Nephron progenitor cell (in vitro differentiated cells): Measurements from ENCODE around the gene PRRX2.
A peak's percentile ranks its signal among the peaks of the same experiment; 100 is the strongest.

Source experiments
- DNase-seq: peaks from one replicate; pipeline ENCODE4 v3.0.0; 2021
- H3K27ac Mint-ChIP-seq: 2 replicates; pipeline ENCODE4 v1.8.0; 2021; ENCODE audit warnings: mild to moderate bottlenecking, moderate library complexity, mixed read lengths
- H3K27me3 Mint-ChIP-seq: 2 replicates; pipeline ENCODE4 v1.8.0; 2021; ENCODE audit warnings: mild to moderate bottlenecking, low read depth, mixed read lengths; ENCODE audit not compliant: poor library complexity
- H3K36me3 Mint-ChIP-seq: 2 replicates; pipeline ENCODE4 v1.8.0; 2021; ENCODE audit warnings: low read depth, mixed read lengths
- H3K4me1 Mint-ChIP-seq: 2 replicates; pipeline ENCODE4 v1.8.0; 2021; ENCODE audit warnings: mixed read lengths
- H3K4me3 Mint-ChIP-seq: 2 replicates; pipeline ENCODE4 v1.8.0; 2021; ENCODE audit warnings: mild to moderate bottlenecking, moderate library complexity, mixed read lengths
- H3K9me3 Mint-ChIP-seq: 2 replicates; pipeline ENCODE4 v1.8.0; 2021; ENCODE audit warnings: mild to moderate bottlenecking, moderate library complexity, mixed read lengths
- CTCF ChIP-seq: fragments of 200-600 bp; sonication (generic); IDR thresholded peaks from 2 replicates; pipeline ENCODE4 v1.5.0; 2021; ENCODE audit warnings: antibody characterized with exemption

PRRX2 gene

GRCh38 chr9:129714511-129715061 lies 49.1 kb downstream of the PRRX2 start:
- peaks cover 4% of the 10 kb centered on the region for H3K36me3 Mint-ChIP-seq
- DNase-seq = no peak
- H3K9me3 Mint-ChIP-seq = no peaks in the 10 kb centered on the region
- peaks cover 7% of the 10 kb centered on the region for H3K27me3 Mint-ChIP-seq
- TF ChIP-seq CTCF = no peak
- H3K4me3 Mint-ChIP-seq = peak overlapping the region; percentile 21
- peaks cover 52% of the 10 kb centered on the region for H3K4me1 Mint-ChIP-seq
- peak overlapping the region; percentile 91 for H3K27ac Mint-ChIP-seq

GRCh38 chr9:129716091-129716490 lies 50.6 kb downstream of the PRRX2 start:
- no peak for DNase-seq
- peaks cover 45% of the 10 kb centered on the region for H3K4me1 Mint-ChIP-seq
- H3K4me3 Mint-ChIP-seq = no peak overlapping the region
- peaks cover 9% of the 10 kb centered on the region for H3K27me3 Mint-ChIP-seq
- H3K9me3 Mint-ChIP-seq = no peaks in the 10 kb centered on the region
- no peak overlapping the region for H3K27ac Mint-ChIP-seq
- no peak for TF ChIP-seq CTCF
- peaks cover 15% of the 10 kb centered on the region for H3K36me3 Mint-ChIP-seq

- H3K4me1 Mint-ChIP-seq = peaks cover 27% of the 10 kb centered on the region
- no peak overlapping the region for H3K4me3 Mint-ChIP-seq
- H3K36me3 Mint-ChIP-seq = peaks cover 15% of the 10 kb centered on the region
- no peak overlapping the region for H3K27ac Mint-ChIP-seq
- H3K9me3 Mint-ChIP-seq = no peaks in the 10 kb centered on the region
- peaks cover 9% of the 10 kb centered on the region for H3K27me3 Mint-ChIP-seq
- no peak for TF ChIP-seq CTCF
- no peak for DNase-seq
These were observed 52.5 kb downstream of the PRRX2 start for GRCh38 chr9:129717991-129718390.

GRCh38 chr9:129718647-129719046 lies 53.2 kb downstream of the PRRX2 start:
- Mint-ChIP-seq H3K4me3 (no peak overlapping the region), H3K9me3 (no peaks in the 10 kb centered on the region), H3K36me3 (peaks cover 15% of the 10 kb centered on the region), H3K27me3 (peaks cover 9% of the 10 kb centered on the region), H3K4me1 (peaks cover 30% of the 10 kb centered on the region), H3K27ac (no peak overlapping the region)
- DNase-seq = no peak
- TF ChIP-seq CTCF = no peak

GRCh38 chr9:129719135-129719534 lies 53.7 kb downstream of the PRRX2 start:
- no peak for TF ChIP-seq CTCF
- Mint-ChIP-seq H3K27me3 (peaks cover 9% of the 10 kb centered on the region), H3K27ac (no peak overlapping the region), H3K9me3 (no peaks in the 10 kb centered on the region), H3K4me1 (peaks cover 35% of the 10 kb centered on the region), H3K4me3 (no peak overlapping the region), H3K36me3 (peaks cover 15% of the 10 kb centered on the region)
- DNase-seq = no peak

GRCh38 chr9:129720181-129720864 lies 54.9 kb downstream of the PRRX2 start:
- peak; percentile 43 for DNase-seq
- TF ChIP-seq CTCF = peak; percentile 37
- H3K4me3 Mint-ChIP-seq = no peak overlapping the region
- H3K4me1 Mint-ChIP-seq = peaks cover 34% of the 10 kb centered on the region
- peaks cover 15% of the 10 kb centered on the region for H3K36me3 Mint-ChIP-seq
- H3K9me3 Mint-ChIP-seq = no peaks in the 10 kb centered on the region
- H3K27me3 Mint-ChIP-seq = peaks cover 9% of the 10 kb centered on the region
- no peak overlapping the region for H3K27ac Mint-ChIP-seq
